NAMALWA (cell line): ENCODE data around the gene WDR3.
A peak's percentile ranks its signal among the peaks of the same experiment; 100 is the strongest.

Experiments
- DNase-seq: peaks from one replicate; pipeline ENCODE4 v3.0.0-alpha.2; 2015; ENCODE audit warnings: low spot score

Gene WDR3

GRCh38 chr1:117952386-117952785 is 22.8 kb downstream of the WDR3 start:
- no peak for DNase-seq

DNA sequence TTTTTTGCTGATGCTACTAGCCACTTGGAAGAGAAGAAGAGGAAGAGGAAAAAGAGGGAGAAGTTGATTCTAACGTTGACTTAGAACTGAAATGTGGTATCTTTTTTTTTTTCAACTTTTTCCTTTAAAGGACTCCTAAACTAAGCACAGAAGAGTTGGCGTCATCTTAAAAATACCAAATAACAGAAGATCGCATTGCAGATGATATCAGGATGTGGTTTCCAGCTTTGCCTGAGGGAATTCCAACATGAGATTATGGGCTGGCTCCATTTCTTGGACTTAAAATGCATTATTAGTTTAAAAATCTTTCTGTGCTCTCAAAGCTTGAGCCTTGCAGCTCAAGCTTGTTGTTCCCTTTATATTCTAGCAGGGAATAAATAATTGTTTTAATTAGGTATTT is 29.8 kb downstream of the WDR3 start:
- no peak for DNase-seq

GRCh38 chr1:117964290-117965038 is 34.9 kb downstream of the WDR3 start:
- no peak for DNase-seq

GRCh38 chr1:117967477-117967876 is 37.9 kb downstream of the WDR3 start:
- peak; percentile 23 for DNase-seq

DNA sequence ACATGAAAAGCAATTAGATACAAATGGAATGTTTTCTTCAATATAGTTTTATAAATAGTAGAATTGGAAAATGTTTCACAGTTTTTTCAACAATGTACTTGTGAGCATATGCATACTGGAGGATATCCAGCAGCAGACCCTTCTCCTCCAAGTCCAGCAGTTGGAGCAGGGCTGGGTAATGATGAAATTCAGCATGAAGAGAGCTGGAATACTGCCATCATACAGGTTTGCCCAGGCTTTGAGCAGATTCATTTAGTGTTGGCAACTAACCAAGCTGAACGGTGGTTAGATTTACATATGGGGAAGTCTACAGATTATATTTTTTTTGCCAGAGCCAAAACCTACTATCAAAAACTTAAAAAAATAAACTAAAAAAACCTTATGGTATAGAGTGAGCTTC is 38.3 kb downstream of the WDR3 start:
- peak; percentile 17 for DNase-seq

- DNase-seq = no peak
Observed at GRCh38 chr1:117970252-117970651, 40.7 kb downstream of the WDR3 start.

- no peak for DNase-seq
Observed at GRCh38 chr1:117971777-117972176, 42.2 kb downstream of the WDR3 start.

DNA sequence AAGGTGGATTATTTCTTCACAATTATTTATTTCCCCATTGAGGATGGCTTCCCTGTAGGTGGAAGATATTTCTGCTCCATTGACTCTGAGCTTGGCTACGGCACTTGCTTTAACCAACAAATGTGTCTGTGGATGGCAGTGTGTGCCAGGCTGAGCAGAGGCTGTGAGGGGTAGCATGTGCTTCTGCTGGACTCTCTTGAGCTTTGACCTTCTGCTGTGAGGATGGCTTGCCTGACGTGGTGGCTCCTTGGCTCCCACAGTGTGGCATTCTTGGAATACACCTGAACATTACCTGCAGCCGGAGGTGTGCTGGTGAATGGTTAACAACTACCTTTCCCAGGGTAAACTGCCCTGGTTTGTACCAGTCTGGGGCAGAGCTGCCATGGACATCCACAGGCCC is 46.8 kb downstream of the WDR3 start:
- no peak for DNase-seq

- no peak for DNase-seq
Observed at GRCh38 chr1:117981455-117982192, 52.1 kb downstream of the WDR3 start.

- no peak for DNase-seq
Observed at GRCh38 chr1:117985239-117985638, 55.7 kb downstream of the WDR3 start.

GRCh38 chr1:117985973-117986372 is 56.4 kb downstream of the WDR3 start:
- no peak for DNase-seq

GRCh38 chr1:118004312-118004711 is 74.8 kb downstream of the WDR3 start:
- no peak for DNase-seq

- DNase-seq = no peak
Observed at GRCh38 chr1:118007391-118007790, 77.9 kb downstream of the WDR3 start.

GRCh38 chr1:118008011-118008410 is 78.5 kb downstream of the WDR3 start:
- no peak for DNase-seq

- no peak for DNase-seq
Observed at GRCh38 chr1:118012515-118013124, 83.1 kb downstream of the WDR3 start.

GRCh38 chr1:118013336-118013735 is 83.8 kb downstream of the WDR3 start:
- no peak for DNase-seq

DNA sequence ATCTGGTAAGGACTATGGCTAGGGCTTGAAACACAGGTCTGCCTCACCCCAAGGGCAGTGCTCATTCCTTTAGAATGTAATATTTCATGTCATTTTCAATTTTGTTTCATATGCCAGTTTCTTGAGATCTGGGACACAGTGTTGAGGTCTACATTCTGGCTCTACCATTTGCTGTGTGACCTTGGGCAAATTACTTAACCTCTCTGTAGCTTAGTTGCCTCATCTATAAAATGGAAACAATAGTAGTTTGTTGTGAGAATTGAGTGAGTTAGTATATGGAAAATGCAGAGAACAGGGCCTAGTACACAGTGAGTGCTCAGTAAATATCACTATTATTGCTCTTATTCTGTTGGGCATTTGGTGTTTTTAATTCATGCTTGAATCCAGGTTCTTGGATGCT is 84.4 kb downstream of the WDR3 start:
- DNase-seq = no peak
